Left ventricle myocardium inferior (tissue), 1 donor: ENCODE measurements around the gene AUH. TPM values are rescaled to one million over a fixed set of nuclear protein-coding genes. Genes with fewer than 3 reads are reported as not detected.

Experiments
- DNase-seq: peaks from one replicate; pipeline ENCODE4 v3.0.0-alpha.2; 2020
- H3K27ac ChIP-seq: fragments of 200-600 bp; replicated peaks from 2 replicates; pipeline ENCODE4 v1.8.0; 2021
- H3K27me3 ChIP-seq: fragments of 200-600 bp; 2 replicates; pipeline ENCODE4 v1.8.0; 2021; ENCODE audit warnings: low read depth
- H3K36me3 ChIP-seq: fragments of 200-600 bp; 2 replicates; pipeline ENCODE4 v1.8.0; 2021
- H3K4me1 ChIP-seq: fragments of 200-600 bp; 2 replicates; pipeline ENCODE4 v1.8.0; 2021
- H3K4me3 ChIP-seq: fragments of 200-600 bp; 2 replicates; pipeline ENCODE4 v1.8.0; 2021; ENCODE audit warnings: mild to moderate bottlenecking, moderate library complexity
- H3K9me3 ChIP-seq: fragments of 200-600 bp; replicated peaks from 2 replicates; pipeline ENCODE4 v1.8.0; 2021
- intact Hi-C: fragments of 100-400 bp; cut with micrococcal nuclease; formaldehyde crosslinking; loops from one replicate; pipeline ENCODE4 v1.11.0; 2022
- total RNA-seq: library from RNA; stranded (reverse); fragmentation: NEBNext Ultra II Directional; extraction: Animal tissue kit (Norgen Biotek cat#: 25700); gene quantifications from one replicate; pipeline ENCODE4 v1.2.1, GENCODE V29; 2021
- TF ChIP-seq, protein P1 (sequence below): fragments of 200-600 bp; IDR thresholded peaks from 2 replicates; pipeline ENCODE4 v1.8.0; 2021; ENCODE audit warnings: antibody characterized with exemption, mild to moderate bottlenecking, borderline replicate concordance
- donor health status: DM: no; HTN: yes; CAD: no; lungs with severe emphysema.

Gene AUH
- total RNA-seq, 1 donor from 2014 or later = 44.1 TPM

DNA sequence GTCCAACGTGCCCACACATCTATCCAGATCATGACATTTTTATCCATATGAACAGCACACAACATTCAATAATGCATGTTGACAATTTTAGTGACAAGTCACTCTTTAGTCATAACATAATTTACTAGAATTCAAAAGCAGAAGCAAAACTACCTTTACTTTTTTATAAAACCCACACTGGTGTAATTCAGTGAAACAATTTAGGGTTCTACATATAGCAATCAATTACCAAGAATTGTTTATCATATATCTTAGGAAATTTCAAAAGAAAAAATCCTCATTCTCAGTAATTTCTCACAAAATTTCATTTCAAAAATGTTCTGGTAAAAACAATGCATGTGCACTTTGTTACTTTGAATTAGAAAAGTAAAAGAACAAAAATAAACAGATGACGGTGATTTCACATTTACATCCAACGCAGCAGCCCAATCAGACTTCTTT lies 12.6 kb downstream of the AUH start:
- TF ChIP-seq, protein P1, sequence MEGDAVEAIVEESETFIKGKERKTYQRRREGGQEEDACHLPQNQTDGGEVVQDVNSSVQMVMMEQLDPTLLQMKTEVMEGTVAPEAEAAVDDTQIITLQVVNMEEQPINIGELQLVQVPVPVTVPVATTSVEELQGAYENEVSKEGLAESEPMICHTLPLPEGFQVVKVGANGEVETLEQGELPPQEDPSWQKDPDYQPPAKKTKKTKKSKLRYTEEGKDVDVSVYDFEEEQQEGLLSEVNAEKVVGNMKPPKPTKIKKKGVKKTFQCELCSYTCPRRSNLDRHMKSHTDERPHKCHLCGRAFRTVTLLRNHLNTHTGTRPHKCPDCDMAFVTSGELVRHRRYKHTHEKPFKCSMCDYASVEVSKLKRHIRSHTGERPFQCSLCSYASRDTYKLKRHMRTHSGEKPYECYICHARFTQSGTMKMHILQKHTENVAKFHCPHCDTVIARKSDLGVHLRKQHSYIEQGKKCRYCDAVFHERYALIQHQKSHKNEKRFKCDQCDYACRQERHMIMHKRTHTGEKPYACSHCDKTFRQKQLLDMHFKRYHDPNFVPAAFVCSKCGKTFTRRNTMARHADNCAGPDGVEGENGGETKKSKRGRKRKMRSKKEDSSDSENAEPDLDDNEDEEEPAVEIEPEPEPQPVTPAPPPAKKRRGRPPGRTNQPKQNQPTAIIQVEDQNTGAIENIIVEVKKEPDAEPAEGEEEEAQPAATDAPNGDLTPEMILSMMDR = no peak
- H3K4me1 ChIP-seq = peaks cover 6% of the 10 kb centered on the region
- peaks cover 38% of the 10 kb centered on the region for H3K36me3 ChIP-seq
- no peaks in the 10 kb centered on the region for H3K9me3 ChIP-seq
- H3K27me3 ChIP-seq = no peaks in the 10 kb centered on the region
- no peak overlapping the region for H3K4me3 ChIP-seq
- no peak for DNase-seq
- no peak overlapping the region for H3K27ac ChIP-seq
- intact Hi-C loops = no loop called here

DNA sequence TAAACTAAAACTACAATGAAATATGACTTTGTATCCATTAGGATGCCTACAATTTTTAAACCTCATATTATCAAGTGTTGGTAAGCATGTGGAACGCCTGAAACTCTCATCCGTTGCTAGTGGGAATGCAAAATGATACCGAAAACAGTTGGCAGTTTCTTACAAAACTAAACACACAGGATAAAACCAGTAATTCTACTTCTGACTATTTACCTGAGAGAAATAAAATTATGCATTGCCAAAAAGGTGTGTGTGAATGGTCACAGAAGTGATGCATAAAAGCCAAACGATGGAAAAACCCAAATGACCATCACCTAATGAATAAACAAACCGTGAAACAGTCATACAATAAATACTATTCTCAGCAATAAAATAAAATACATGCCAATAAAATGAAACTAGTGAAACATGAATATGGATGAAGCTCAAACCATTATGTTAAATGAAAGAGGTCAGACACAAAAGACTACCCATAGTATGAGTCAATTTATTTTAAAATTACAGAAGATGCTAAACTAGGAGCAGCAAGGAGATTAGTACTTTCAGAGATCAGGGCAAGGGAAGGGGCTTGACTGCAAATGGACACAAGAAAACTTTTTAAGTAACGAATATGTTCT lies 13.4 kb downstream of the AUH start:
- peaks cover 38% of the 10 kb centered on the region for H3K36me3 ChIP-seq
- intact Hi-C loops = no loop called here

DNA sequence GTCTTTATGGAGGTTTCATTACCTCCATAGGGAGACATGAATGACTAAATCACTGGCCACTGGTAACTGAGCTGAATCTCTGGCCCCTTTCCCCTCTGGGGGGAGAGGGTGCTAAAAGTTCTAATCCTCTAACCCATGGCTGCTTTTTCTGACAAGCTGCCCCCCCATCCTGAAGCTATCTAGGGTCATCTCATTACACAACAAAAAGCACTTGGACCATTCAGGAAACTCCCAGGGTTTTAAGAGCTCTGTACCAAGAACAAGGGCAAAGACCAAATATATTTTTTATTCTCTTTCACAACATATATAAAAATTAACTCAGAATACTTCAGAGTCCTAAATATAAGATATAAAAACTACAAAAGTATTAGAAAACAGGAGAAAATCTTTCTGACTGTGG lies 14.3 kb downstream of the AUH start:
- peaks cover 43% of the 10 kb centered on the region for H3K36me3 ChIP-seq
- H3K27ac ChIP-seq = no peak overlapping the region
- peaks cover under 1% of the 10 kb centered on the region for H3K9me3 ChIP-seq
- DNase-seq = no peak
- H3K4me1 ChIP-seq = peaks cover 6% of the 10 kb centered on the region
- H3K27me3 ChIP-seq = no peaks in the 10 kb centered on the region
- intact Hi-C loops = no loop called here
- TF ChIP-seq, protein P1 = no peak
- no peak overlapping the region for H3K4me3 ChIP-seq

More for the DNA sequence above, 13.4 kb downstream of the AUH start:
- H3K4me1 ChIP-seq = peaks cover 6% of the 10 kb centered on the region
- H3K27me3 ChIP-seq = no peaks in the 10 kb centered on the region
- no peak for DNase-seq
- no peak overlapping the region for H3K4me3 ChIP-seq
- TF ChIP-seq, protein P1 = no peak
- H3K9me3 ChIP-seq = no peaks in the 10 kb centered on the region
- no peak overlapping the region for H3K27ac ChIP-seq

DNA sequence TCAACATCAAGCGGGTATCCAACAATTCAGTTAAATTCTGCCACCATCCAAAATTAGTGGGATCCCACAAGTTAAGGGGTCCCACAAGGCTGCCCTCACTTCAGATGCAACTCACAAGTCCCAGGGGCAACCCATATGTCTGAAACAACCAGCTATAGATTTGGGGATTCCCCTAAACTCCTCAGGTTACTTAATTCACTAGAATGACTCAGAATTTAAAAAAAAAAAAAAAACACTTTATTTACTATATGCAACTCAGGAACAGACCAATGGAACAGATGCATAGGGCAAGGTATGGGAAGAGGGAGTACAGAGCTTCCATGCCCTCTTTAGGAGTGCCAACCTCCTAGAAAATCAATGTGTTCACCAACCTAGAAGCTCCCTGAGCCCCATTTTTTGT lies 15.1 kb downstream of the AUH start:
- Histone ChIP-seq H3K9me3 (peaks cover 7% of the 10 kb centered on the region), H3K4me3 (no peak overlapping the region), H3K36me3 (peaks cover 45% of the 10 kb centered on the region), H3K27ac (no peak overlapping the region), H3K27me3 (no peaks in the 10 kb centered on the region), H3K4me1 (peaks cover 7% of the 10 kb centered on the region)
- intact Hi-C loops = no loop called here
- TF ChIP-seq, protein P1 = no peak
- DNase-seq = no peak

DNA sequence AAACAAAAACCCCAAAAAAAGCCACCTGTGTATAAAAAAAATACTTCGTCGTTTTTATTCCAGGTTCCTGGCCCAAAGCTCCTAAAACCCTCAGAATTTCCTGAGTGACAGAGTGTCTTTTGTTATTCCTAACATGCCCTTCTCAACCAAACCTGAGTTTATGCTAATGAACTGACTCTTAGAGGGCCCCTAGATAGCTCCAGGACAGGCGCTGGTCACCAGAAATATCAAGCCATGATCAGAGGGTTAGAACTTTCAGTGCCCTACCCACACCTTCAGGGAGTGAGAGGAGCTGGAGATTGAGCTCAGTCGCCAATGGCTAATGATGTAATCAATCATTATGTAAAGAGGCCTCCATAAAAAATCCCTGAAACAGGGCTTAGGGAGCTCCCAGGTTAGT lies 15.7 kb downstream of the AUH start:
- Histone ChIP-seq H3K9me3 (peaks cover 7% of the 10 kb centered on the region), H3K4me3 (no peak overlapping the region), H3K4me1 (peaks cover 14% of the 10 kb centered on the region), H3K27me3 (no peaks in the 10 kb centered on the region), H3K27ac (no peak overlapping the region), H3K36me3 (peaks cover 45% of the 10 kb centered on the region)
- no peak for DNase-seq
- TF ChIP-seq, protein P1 = no peak
- intact Hi-C loops = no loop called here
